ENCODE data around the gene C19orf85. TPM values are rescaled to one million over a fixed set of nuclear protein-coding genes. Genes with fewer than 3 reads are reported as not detected.

C19orf85 gene
- total RNA-seq, 1 experiment from 2014 or later, result not detected

DNA sequence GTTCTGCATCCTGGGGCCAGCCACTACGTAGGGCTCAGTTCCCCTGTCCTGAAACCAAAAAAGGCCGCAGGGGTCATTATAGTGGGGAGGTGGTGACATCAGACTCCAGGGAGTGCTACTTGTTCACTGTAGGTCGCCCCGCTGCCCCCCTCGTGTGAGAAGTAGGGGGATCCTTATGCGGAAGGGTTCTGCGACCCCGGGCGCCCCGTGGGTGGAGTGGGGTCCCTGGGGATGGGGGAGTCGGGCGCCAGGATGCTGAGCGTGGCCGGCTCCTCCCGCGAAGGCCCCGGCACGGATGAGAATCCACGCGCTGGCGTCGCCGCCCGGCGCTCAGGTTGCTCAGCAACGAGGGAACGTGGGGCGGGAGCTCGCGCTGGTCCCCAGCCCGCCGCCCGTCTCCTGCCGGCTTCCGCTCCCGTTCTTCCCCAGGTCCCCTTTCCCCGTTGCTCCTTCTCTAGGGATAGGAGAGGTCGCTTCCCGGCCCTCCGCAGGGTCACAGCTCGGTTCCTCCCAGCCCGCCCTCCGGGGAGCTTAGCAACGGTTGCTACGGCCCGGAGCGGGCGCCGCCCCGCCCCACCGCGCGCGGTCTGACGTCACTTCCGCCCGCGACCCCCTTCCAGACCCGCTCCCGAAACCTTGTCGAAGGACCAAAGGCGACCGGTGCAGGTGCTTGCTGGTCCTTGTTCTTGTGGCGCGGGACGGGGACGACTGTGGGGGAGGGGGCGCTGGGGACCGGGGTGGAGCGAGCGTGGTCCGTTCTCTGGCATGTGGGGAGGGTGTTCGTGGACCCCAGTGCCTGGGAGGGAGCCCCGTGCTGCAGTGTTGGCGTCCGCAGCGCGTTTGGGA lies 20.3 kb upstream of the C19orf85 start, which contains the start of gene NAT14:
NAT14 (plus strand) TSS at position 596 of the 846 bp plus-strand sequence. CDS start 521 bp downstream, outside the sequence.
- Histone ChIP-seq H3K27ac (peak within 1 kb of the TSS; percentile 37; the same call in 1 of the 2 replicates), H3K4me1 (peaks cover 30% of the 10 kb centered on the region), H3K27me3 (no peaks in the 10 kb centered on the region), H3K36me3 (no peaks in the 10 kb centered on the region), H3K9me3 (replicated peaks) (no peaks in the 10 kb centered on the region), H3K4me3 (peak within 1 kb of the TSS; percentile 73)
- DNase-seq, result peak; percentile 77 to 80

DNA sequence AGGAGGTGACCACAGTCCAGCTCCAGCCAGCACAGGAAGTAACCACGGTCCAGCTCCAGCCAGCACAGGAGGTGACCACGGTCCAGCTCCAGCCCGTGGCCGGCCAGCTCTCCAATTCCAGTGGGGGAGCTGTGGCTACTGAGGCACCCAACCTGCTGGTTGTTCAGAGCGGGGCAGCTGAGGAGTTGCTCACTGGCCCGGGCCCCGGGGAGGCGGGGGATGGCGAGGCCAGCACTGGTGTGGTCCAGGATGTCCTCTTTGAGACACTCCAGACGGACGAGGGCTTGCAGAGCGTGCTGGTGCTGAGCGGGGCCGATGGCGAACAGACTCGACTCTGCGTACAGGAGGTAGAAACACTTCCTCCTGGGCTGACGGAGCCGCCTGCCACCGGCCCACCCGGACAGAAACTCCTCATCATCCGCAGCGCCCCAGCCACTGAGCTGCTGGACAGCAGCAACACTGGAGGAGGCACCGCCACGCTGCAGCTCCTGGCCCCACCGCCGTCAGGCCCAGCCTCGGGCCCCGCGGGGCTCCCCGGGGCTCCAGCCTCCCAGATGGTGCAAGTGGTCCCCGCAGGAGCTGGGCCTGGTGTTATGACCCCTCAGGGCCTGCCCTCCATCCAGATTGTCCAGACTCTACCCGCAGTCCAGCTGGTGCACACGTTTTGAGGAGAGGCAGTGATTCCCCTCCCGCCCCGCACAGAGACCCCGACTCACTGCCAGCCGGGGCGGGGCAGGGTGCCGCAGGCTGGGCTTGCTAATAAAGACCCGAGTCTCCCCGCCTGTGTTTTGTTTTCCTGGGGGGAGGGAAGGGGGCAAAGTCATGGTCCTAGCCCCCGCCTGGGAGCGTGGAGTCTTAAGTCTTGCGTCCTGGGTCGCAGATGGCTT lies 19.4 kb upstream of the C19orf85 start:
- Histone ChIP-seq H3K27me3 (no peaks in the 10 kb centered on the region), H3K4me1 (peaks cover 26% of the 10 kb centered on the region), H3K36me3 (no peaks in the 10 kb centered on the region), H3K27ac (no peak overlapping the region), H3K4me3 (peak overlapping the region; percentile 73), H3K9me3 (replicated peaks) (no peaks in the 10 kb centered on the region)
- no peak for DNase-seq

- H3K9me3 ChIP-seq (replicated peaks), result no peaks in the 10 kb centered on the region
- no peaks in the 10 kb centered on the region for H3K27me3 ChIP-seq
- no peak for DNase-seq
- no peak overlapping the region for H3K4me3 ChIP-seq
- H3K36me3 ChIP-seq, result no peaks in the 10 kb centered on the region
- H3K27ac ChIP-seq, result no peak overlapping the region
- peaks cover 24% of the 10 kb centered on the region for H3K4me1 ChIP-seq
Measured at GRCh38 chr19:55482967-55483705, 18.6 kb upstream of the C19orf85 start.

- H3K4me1 ChIP-seq, result peaks cover 21% of the 10 kb centered on the region
- H3K9me3 ChIP-seq (replicated peaks), result no peaks in the 10 kb centered on the region
- no peaks in the 10 kb centered on the region for H3K36me3 ChIP-seq
- no peak for DNase-seq
- no peaks in the 10 kb centered on the region for H3K27me3 ChIP-seq
- H3K27ac ChIP-seq, result no peak overlapping the region
- H3K4me3 ChIP-seq, result no peak overlapping the region
Measured at GRCh38 chr19:55482156-55482961, 17.8 kb upstream of the C19orf85 start.

DNA sequence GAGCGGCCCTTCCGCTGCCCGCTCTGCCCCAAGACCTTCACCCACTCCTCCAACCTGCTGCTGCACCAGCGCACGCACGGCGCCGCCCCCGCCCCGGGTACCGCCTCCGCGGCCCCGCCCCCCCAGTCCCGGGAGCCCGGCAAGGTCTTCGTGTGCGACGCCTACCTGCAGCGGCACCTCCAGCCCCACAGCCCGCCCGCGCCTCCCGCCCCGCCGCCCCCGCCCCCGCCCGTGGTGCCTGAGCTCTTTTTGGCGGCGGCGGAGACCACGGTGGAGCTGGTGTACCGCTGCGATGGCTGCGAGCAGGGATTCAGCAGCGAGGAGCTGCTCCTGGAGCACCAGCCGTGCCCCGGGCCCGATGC lies 17.2 kb upstream of the C19orf85 start:
- H3K27me3 ChIP-seq, result no peaks in the 10 kb centered on the region
- H3K4me3 ChIP-seq, result no peak overlapping the region
- DNase-seq, result no peak
- H3K36me3 ChIP-seq, result no peaks in the 10 kb centered on the region
- H3K4me1 ChIP-seq, result peaks cover 16% of the 10 kb centered on the region
- no peaks in the 10 kb centered on the region for H3K9me3 ChIP-seq (replicated peaks)
- no peak overlapping the region for H3K27ac ChIP-seq

DNA sequence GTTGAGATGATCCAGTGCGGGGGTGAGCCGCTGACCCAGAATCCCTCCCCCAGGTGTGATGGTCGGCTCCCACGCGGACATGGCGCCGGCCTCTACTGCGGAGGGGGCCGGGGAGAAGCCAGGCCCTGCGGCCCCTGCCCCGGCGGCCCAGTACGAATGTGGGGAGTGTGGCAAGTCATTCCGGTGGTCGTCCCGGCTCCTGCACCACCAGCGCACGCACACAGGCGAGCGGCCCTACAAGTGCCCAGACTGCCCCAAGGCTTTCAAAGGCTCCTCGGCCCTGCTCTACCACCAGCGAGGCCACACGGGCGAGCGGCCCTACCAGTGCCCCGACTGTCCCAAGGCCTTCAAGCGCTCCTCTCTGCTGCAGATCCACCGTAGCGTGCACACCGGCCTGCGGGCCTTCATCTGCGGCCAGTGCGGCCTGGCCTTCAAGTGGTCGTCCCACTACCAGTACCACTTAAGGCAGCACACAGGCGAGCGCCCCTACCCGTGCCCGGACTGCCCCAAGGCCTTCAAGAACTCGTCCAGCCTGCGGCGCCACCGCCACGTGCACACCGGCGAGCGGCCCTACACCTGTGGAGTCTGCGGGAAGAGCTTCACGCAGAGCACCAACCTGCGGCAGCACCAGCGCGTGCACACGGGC lies 16.7 kb upstream of the C19orf85 start:
- no peak overlapping the region for H3K27ac ChIP-seq
- DNase-seq, result no peak
- H3K4me1 ChIP-seq, result peaks cover 13% of the 10 kb centered on the region
- no peak overlapping the region for H3K4me3 ChIP-seq
- no peaks in the 10 kb centered on the region for H3K9me3 ChIP-seq (replicated peaks)
- H3K36me3 ChIP-seq, result no peaks in the 10 kb centered on the region
- H3K27me3 ChIP-seq, result no peaks in the 10 kb centered on the region

DNA sequence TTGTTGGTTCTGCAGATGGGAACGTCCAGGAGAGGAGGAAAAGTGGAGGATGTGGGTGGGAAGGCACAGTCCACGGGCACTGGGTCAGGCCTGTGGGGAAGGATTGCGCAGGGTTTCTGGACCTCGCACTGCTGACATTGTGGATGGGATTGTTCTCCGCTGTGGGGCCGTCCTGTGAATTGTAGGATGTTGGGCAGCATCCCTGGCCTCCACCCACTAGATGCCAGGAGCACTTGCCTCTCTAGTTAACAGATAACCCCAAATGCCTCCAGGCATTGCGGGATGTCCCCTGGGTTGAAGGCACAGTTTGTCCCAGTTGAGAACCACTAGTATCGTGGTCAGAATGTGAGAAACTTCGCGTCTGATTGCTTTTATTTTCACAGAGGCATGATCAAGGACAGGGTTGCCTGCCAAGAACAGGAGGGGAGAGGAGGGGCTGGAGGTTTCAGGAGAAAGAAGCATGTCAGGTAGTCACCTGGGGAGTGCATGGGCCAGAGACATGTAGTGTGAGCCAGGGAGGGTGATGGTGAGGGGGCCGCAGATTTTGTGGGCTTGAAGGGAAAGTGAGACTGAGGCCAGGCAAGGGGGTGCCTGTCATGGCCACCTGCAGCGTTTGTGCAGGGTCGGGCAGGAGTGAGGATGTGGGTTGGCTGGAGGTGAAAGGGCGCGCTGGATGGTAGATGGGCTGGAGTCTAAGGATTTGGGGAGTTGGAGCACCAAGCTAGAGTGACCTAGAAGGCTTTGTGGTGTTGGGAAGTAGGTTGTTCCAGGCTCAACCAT lies 15.1 kb upstream of the C19orf85 start:
- no peak for DNase-seq
- no peaks in the 10 kb centered on the region for H3K9me3 ChIP-seq (replicated peaks)

GRCh38 chr19:55479045-55479444 lies 14.5 kb upstream of the C19orf85 start:
- Histone ChIP-seq H3K4me3 (no peak overlapping the region), H3K27me3 (no peaks in the 10 kb centered on the region), H3K36me3 (no peaks in the 10 kb centered on the region), H3K9me3 (replicated peaks) (no peaks in the 10 kb centered on the region), H3K4me1 (peaks cover 16% of the 10 kb centered on the region), H3K27ac (no peak overlapping the region)
- DNase-seq, result no peak

More for the DNA sequence above, 15.1 kb upstream of the C19orf85 start:
- no peak overlapping the region for H3K27ac ChIP-seq
- H3K4me1 ChIP-seq, result peaks cover 14% of the 10 kb centered on the region
- no peak overlapping the region for H3K4me3 ChIP-seq
- no peaks in the 10 kb centered on the region for H3K36me3 ChIP-seq
- H3K27me3 ChIP-seq, result no peaks in the 10 kb centered on the region

- H3K9me3 ChIP-seq (replicated peaks), result no peaks in the 10 kb centered on the region
- H3K27ac ChIP-seq, result no peak overlapping the region
- no peaks in the 10 kb centered on the region for H3K27me3 ChIP-seq
- peaks cover 23% of the 10 kb centered on the region for H3K4me1 ChIP-seq
- no peaks in the 10 kb centered on the region for H3K36me3 ChIP-seq
- DNase-seq, result no peak
- H3K4me3 ChIP-seq, result no peak overlapping the region
Measured at GRCh38 chr19:55478364-55478763, 13.8 kb upstream of the C19orf85 start.

GRCh38 chr19:55477905-55478304 lies 13.4 kb upstream of the C19orf85 start:
- no peak for DNase-seq
- Histone ChIP-seq H3K9me3 (replicated peaks) (no peaks in the 10 kb centered on the region), H3K4me3 (no peak overlapping the region; the same call in 1 of the 2 replicates), H3K36me3 (no peaks in the 10 kb centered on the region), H3K27me3 (no peaks in the 10 kb centered on the region), H3K27ac (no peak overlapping the region), H3K4me1 (peaks cover 28% of the 10 kb centered on the region)

DNA sequence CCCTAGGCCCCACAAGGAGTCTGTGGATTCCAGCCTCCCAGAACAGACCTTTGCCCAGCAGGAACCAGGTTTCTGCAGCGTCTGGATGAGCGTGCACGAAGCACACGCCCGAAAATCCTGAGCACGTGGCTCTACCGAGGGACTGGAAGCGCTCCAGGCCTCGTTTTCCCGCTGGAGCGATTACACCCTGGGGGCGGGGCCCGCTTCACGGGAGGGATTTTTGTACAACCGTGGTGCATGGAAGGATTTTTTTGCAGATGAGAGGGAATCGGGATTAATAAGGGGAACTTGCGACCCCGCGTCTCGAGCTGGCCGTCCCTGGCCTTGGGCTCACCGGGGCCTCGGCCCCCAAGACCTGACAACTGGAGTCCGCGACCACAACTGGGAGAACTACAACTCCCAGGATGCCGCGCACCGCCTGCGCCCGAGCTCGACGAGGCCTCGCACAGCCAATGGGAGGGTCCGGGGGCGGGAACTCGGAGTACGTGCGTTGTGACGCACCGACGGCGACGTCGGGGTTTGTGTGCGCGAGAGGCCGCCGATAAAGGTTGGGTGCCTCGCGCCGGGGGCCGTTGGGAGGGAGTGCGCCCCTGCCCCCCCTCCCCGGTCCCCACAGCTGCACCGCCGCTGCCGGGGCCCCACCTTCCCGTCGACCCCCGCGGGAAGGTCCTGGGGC lies 11.7 kb upstream of the C19orf85 start, which contains the start of gene ZNF628:
ZNF628 (plus strand) TSS at position 518 of the 676 bp plus-strand sequence. CDS start 3,294 bp downstream, outside the sequence.
- no peaks in the 10 kb centered on the region for H3K36me3 ChIP-seq
- DNase-seq, result peak; percentile 98 to 99
- H3K27me3 ChIP-seq, result no peaks in the 10 kb centered on the region
- no peaks in the 10 kb centered on the region for H3K9me3 ChIP-seq (replicated peaks)
- peak within 1 kb of the TSS; percentile 73 for H3K27ac ChIP-seq
- peaks cover 31% of the 10 kb centered on the region for H3K4me1 ChIP-seq
- H3K4me3 ChIP-seq, result peak within 1 kb of the TSS; percentile 84
